ENCODE data around the gene SCYGR6.

DNA sequence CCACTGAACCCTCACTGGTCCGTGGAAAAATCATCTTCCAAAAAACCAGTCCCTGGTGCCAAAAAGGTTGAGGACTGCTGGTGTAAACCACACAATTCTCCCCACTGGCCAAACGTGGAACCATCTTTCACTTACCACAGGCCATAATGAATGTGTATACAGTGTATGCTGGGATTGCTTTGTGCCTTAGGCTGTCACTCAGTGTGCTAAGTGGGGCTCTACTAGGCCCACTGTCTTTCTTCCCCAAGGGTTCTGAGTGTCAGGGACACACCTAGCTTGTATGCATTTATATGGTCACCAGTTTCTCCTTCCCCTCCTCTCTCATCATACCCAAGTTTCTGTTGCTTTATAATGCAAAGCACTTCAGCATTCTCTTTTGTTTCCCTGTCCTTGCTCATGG, 48.4 kb upstream of the SCYGR6 start:
- no peak for TF ChIP-seq EP300 (IDR thresholded peaks at IDR 0.05)
- TF ChIP-seq, protein P1, sequence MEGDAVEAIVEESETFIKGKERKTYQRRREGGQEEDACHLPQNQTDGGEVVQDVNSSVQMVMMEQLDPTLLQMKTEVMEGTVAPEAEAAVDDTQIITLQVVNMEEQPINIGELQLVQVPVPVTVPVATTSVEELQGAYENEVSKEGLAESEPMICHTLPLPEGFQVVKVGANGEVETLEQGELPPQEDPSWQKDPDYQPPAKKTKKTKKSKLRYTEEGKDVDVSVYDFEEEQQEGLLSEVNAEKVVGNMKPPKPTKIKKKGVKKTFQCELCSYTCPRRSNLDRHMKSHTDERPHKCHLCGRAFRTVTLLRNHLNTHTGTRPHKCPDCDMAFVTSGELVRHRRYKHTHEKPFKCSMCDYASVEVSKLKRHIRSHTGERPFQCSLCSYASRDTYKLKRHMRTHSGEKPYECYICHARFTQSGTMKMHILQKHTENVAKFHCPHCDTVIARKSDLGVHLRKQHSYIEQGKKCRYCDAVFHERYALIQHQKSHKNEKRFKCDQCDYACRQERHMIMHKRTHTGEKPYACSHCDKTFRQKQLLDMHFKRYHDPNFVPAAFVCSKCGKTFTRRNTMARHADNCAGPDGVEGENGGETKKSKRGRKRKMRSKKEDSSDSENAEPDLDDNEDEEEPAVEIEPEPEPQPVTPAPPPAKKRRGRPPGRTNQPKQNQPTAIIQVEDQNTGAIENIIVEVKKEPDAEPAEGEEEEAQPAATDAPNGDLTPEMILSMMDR (IDR thresholded peaks at IDR 0.05): no peak
- no peak for TF ChIP-seq POLR2A (IDR thresholded peaks at IDR 0.05)
- no peak for TF ChIP-seq POLR2AphosphoS5 (IDR thresholded peaks at IDR 0.05)

All from stomach (tissue), 4 donors.